ENCODE measurements around the gene ZCCHC24. TPM values are rescaled to one million over a fixed set of nuclear protein-coding genes. Genes with fewer than 3 reads are reported as not detected.

ZCCHC24 gene
- total and polyA plus RNA-seq, 2 of the 8 experiments (the other 6 are each of a cell fraction or from before 2014, with no cell fraction given), result 3.9 to 6.9 TPM

DNA sequence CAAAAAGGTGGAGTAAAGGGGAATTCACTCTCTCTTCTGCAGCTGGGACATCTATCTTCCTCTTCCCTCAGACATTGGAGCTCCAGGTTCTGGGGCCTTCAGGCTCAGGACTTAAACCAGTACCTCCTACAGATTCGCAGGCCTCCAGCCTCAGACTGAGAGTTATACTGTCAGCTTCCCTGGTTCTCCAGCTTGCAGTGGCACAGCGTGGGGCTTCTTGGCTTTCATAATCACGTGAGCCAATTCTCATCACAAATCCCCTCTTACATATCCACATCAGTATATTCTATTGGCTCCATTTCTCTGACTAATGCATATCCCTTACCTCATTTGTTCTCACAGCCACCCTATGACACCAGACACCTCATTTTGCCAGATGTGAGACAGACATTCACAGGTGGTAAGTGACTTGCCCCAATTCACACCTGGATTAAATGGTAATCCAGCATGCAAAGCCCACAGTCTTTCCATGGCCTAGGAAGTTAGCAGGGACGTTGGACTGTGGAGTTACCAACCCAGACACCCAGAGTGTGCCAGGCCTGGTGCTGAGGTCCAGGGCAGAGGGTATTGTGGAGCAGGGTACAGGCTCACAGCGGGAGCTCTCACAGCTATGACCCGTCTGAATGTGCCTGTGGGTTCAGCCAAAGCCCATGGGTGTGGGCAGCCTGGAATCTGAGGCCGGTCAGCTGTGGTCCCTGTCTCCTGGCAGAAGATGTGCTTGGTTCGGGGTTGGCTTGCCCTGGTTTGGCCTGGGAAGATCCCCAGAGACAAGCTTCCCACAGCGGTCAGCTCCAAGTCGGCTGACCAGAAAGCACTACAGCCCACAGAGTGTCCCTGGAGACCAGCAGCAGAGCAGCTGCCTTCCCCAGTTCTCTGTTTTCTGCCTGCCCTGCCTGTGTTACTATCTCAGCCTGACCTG lies 18.4 kb upstream of the ZCCHC24 start:
- ChIA-PET POLR2A (ENCODE audit: partially characterized antibody) (no interaction called here), CTCF (ENCODE audit: partially characterized antibody) (interaction anchor here (0.7 to 3.8 kb wide), 7 partner anchors 9 to 668 kb away, joined by 3 to 16 read pairs (median 3); no protein-coding TSS in a partner anchor)
- no peaks in the 10 kb centered on the region for H3K79me2 ChIP-seq (ENCODE audit: control insufficient read depth in 1 of 2, insufficient read depth in 2 of 2, low read length in 2 of 2)
- H3K18ac ChIP-seq (ENCODE audit: extremely low read depth, low read length), result no peak overlapping the region
- no peaks in the 10 kb centered on the region for H3K36me3 ChIP-seq (ENCODE audit: control insufficient read depth in 2 of 4, insufficient read depth in 4 of 4, low read length in 3 of 4)
- H3K4me1 ChIP-seq (replicated peaks in 1 of 4; ENCODE audit: control insufficient read depth in 3 of 4, insufficient read depth in 4 of 4, low read length in 3 of 4), result no peaks in the 10 kb centered on the region
- no peak for TF ChIP-seq CTBP2 (IDR thresholded peaks at IDR 0.05; ENCODE audit: borderline replicate concordance, insufficient read depth, insufficient read length, low read length)
- no peak for TF ChIP-seq ATF2 (IDR thresholded peaks at IDR 0.05; ENCODE audit: low read length)
- TF ChIP-seq RAD21 (IDR thresholded peaks at IDR 0.05 in 1 of 2, conservative IDR thresholded peaks at IDR 0.05 in 1 of 2; ENCODE audit: low read depth in 2 of 2, low read length in 2 of 2), result no peak
- TF ChIP-seq SRF (IDR thresholded peaks at IDR 0.05; ENCODE audit: low read depth, low read length), result no peak
- H3K56ac ChIP-seq (replicated peaks; ENCODE audit: insufficient read length, low read depth, low read length), result no peak overlapping the region
- FAIRE-seq, result no peak
- H4K91ac ChIP-seq (replicated peaks; ENCODE audit: insufficient read length, low read length), result no peak overlapping the region
- no peaks in the 10 kb centered on the region; a peak in 1 of 7 replicates for H3K27me3 ChIP-seq (replicated peaks in 1 of 4; ENCODE audit: control insufficient read depth in 3 of 4, extremely low read depth in 1 of 4, insufficient read depth in 3 of 4, low read length in 3 of 4)
- H3K4me3 ChIP-seq (ENCODE audit: extremely low read depth in 1 of 4, insufficient read depth in 2 of 4, low read depth in 3 of 4, low read length in 4 of 4), result no peak overlapping the region
- 86% methylated on average over 10 of the region's 10 CpGs; no CpG with 5 or more reads in 1 of the 2 experiments for WGBS, 2 experiments (ENCODE audit: extremely low coverage in 1 of 2, insufficient coverage in 1 of 2, insufficient read length in 1 of 2, insufficient replicate concordance in 2 of 2, low coverage in 1 of 2, low lambda C conversion rate in 2 of 2, missing lambda C conversion rate in 1 of 2)
- H4K20me1 ChIP-seq (replicated peaks in 1 of 2; ENCODE audit: control insufficient read depth in 1 of 2, insufficient read depth in 2 of 2, low read length in 2 of 2), result no peaks in the 10 kb centered on the region
- no peak overlapping the region for H2BK15ac ChIP-seq (ENCODE audit: low read length)
- H2BK12ac ChIP-seq (ENCODE audit: low read depth, low read length), result no peak overlapping the region
- H3K23ac ChIP-seq (ENCODE audit: insufficient read length), result no peak overlapping the region
- no peak overlapping the region for H4K8ac ChIP-seq (ENCODE audit: extremely low read depth, insufficient read depth, low read length)
- no peak overlapping the region for H2AFZ ChIP-seq (ENCODE audit: low read length)
- H3K4ac ChIP-seq (replicated peaks; ENCODE audit: insufficient read length, low read depth, low read length), result no peak overlapping the region
- H4K5ac ChIP-seq (ENCODE audit: insufficient read length, low read depth, low read length), result no peak overlapping the region
- no peak overlapping the region for H2BK5ac ChIP-seq (ENCODE audit: low read depth, low read length)
- H2BK20ac ChIP-seq (ENCODE audit: low read length), result no peak overlapping the region
- no peaks in the 10 kb centered on the region for H3K9me3 ChIP-seq (ENCODE audit: insufficient read depth in 2 of 2, low read depth in 1 of 2, low read length in 1 of 2)
- no peak overlapping the region for H3K4me2 ChIP-seq (ENCODE audit: insufficient read depth in 1 of 2, low read depth in 2 of 2, low read length in 2 of 2)
- H3K9ac ChIP-seq (replicated peaks in 1 of 4; ENCODE audit: extremely low read depth in 1 of 4, low read depth in 3 of 4, low read length in 3 of 4), result no peak overlapping the region
- H2BK120ac ChIP-seq (replicated peaks; ENCODE audit: low read depth, low read length), result no peak overlapping the region
- no peak overlapping the region for H2AK5ac ChIP-seq (ENCODE audit: low read depth, low read length)
- DNase-seq (ENCODE audit: low read depth in 1 of 2, low spot score in 2 of 2), result no peak
- H3K23me2 ChIP-seq (ENCODE audit: low read depth, low read length), result no peaks in the 10 kb centered on the region
- no peaks in the 10 kb centered on the region for H3K79me1 ChIP-seq (ENCODE audit: low read depth, low read length)
- H3K27ac ChIP-seq (ENCODE audit: low read depth, low read length), result no peak overlapping the region
- H3K14ac ChIP-seq (ENCODE audit: insufficient read length), result no peak overlapping the region
